SK-N-DZ (cell line): ENCODE results near the gene MPV17L2.
"Not testable (repeated sequence)": the region's sequence is repeated elsewhere in the genome, so short reads cannot be mapped to it uniquely, and the experiment has no call there.

Experiments used
- DNase-seq: peaks from one replicate; pipeline ENCODE4 v3.0.0-alpha.2; 2015; ENCODE audit warnings: low spot score

The MPV17L2 gene

DNA sequence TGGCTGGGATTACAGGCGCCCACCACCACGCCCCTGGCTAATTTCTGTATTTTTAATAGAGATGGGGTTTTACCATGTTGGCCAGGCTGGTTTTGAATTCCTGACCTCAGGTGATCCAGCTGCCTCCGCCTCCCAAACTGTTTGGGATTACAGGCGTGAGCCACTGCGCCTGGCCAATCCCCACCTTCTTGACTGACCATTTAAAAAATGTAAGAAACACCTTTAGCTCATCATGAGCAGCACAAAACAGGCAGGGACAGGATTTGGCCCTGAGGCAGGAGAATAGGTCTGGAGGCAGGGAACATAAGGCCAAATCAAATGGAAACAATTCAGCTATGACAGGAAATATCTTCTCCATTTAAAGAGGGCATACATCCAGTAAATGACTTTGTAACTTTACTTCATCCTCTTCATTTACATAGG, 1.4 kb upstream of the MPV17L2 start:
- no peak for DNase-seq

DNA sequence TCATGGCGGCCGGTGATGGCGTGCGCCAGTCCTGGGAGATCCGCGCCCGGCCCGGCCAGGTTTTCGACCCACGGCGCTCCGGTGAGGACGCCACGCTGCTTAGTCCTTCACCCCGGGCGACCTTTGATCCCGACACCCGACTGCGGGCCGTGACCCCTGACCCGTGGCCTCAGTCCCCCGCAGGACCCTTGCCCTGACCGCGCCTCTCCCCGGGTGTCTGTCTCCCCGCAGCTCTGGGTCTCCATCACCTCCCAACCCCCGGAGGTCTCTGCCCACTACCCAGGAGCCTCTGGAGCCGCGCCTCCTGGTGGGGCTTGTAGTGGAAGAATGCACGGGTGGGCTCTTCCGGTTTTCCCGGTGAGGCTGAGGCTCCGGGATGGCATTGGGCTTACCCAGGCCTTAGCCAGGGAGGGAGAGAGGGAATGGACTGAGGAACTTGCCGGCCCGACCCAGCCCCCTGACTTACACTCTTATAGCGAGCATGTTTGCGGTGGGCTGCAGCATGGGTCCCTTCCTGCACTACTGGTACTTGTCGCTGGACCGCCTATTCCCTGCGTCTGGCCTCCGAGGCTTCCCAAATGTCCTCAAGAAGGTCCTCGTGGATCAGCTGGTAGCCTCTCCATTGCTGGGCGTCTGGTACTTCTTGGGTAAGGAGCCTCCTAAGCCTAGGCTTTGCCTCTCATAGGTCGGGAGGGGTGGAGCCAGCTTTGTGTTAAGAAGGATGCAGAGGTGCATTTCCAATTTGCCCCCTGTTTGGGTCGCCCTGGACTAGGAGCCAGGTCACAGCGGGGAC, 566 bp downstream of the MPV17L2 start:
- DNase-seq = no peak

DNA sequence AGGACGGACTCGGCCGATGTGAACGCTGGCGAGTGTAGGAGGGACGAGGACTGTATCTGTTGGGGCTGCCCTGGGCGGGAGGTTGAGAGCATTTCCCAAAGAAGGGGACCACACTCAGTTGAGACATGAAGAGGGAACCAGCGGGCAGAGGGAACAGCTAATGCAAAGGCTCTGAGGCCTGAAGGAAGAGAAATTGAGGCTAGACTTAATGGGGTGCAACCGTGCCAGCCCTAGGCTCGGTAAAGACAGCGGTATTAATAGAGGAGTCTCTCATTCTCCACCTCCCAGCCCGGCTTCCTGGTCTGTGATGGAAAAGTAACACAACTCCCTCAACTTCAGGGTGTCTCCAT, 1.1 kb downstream of the MPV17L2 start:
- DNase-seq = no peak

DNA sequence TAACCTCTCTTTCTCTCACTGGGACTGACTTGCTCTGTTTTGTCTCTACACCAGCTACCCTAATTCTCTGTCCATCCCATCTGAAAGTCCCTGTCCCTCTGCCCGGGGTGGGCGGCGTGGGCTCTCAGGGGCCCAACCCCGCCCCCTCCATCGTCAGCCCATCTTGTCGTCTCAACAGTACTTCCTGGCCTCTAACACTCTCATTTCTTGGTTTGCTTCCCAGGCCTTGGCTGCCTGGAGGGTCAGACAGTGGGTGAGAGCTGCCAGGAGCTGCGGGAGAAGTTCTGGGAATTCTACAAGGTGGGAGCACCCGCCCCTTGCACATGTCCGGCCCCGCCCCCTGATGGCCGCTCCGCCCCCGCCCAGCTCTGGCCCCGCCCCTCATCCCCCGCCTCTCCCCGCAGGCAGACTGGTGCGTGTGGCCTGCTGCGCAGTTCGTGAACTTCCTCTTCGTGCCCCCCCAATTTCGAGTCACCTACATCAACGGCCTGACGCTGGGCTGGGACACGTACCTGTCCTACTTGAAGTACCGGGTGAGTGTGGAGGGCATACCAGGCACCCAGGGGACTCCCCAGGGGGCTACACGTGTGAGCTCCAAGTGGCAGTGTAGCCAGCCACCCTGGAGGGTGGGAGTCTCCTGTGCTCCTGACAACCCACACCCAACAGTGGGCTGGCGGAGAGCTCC, 1.7 kb downstream of the MPV17L2 start:
- no peak for DNase-seq

DNA sequence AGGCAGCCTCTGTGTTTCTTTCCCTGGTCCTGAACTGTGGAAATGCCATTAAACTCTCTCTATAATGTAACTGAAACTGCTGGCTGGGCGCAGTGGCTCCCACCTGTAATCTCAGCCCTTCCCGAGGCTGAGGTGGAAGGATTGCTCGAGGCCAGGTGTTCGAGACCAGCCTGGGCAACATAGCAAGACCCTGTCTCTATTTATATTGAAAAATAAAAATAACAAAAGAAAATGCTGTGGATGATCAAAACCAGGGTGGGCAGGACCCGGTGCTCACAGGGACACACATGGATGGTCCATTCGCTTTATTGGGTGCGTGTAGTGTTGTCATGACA, 3.5 kb downstream of the MPV17L2 start:
- no peak for DNase-seq

DNA sequence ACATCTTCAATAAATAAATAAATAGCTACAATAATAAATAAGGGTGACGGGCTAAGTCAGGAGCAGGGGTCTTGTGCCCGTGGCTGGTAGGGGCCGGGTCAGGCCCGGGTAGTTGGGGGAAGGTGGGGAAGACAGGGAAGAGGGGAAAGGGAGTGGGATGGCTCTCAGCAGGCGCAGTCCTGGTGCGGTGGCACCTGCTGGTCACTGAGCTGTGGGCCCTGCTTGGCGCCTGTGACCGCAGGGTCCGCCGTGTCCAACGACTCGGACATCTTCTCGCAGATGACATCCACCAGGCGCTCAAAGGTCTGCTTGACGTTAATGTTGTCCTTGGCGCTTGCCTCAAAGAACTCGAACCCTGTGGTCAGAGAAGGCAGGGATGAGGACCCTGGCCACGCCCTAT, 4.3 kb downstream of the MPV17L2 start:
- DNase-seq = no peak

DNA sequence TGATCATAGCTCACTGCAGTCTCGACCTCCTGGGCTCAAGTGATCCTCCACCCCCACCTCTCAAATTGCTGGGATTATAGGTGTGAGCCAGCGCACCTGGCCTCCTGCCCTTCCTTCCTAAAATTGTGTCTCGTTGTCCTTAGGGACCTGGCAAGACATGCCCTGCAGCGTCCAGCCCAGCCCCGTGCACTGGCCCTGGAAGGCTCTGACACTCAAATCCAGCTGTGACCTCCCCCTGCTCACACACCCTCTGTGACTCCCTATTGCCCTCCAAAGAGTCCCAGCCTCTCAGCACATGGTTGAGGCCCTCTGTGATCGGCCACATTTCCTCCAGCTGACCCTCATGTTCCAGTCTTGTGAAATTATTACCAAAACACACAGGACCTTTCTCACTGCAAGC, 4.9 kb downstream of the MPV17L2 start:
- no peak for DNase-seq

DNA sequence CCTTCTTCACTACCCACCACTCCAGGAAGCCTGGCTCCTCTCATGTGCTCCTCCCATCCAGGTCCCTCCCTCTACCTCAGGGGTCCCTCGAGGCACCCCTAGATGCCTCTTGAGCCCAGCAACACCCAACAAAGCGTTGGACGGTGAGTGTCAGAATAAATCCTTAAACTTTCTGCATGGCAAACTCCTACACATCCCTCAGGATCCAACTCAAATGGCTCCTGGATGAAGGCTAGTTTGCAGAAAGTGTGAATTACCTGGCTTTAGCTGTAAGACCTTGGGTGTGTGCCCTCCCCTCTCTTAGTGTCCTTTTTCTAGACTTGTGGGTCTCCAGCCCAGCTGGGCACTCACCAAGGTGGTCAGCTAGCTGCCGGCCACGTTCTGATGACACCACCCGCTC, 5.4 kb downstream of the MPV17L2 start:
- DNase-seq = no peak

DNA sequence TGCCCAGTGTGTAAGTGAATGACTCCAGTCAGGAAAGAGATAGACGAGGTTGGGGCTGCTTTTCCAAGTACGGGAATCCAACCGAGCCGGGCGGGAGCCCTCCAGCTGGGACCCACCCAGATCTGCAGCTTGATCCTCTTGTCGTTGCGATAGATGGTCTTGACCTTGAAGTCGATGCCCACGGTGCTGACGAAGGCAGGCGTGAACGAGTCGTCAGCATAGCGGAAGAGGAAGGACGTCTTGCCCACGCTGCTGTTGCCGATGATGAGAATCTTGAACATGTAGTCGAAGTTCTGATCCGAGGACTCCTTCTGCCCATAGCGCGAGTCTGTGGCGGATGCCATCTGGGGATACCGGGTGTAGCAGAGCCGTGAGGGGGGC, 9.4 kb downstream of the MPV17L2 start:
- DNase-seq = no peak

DNA sequence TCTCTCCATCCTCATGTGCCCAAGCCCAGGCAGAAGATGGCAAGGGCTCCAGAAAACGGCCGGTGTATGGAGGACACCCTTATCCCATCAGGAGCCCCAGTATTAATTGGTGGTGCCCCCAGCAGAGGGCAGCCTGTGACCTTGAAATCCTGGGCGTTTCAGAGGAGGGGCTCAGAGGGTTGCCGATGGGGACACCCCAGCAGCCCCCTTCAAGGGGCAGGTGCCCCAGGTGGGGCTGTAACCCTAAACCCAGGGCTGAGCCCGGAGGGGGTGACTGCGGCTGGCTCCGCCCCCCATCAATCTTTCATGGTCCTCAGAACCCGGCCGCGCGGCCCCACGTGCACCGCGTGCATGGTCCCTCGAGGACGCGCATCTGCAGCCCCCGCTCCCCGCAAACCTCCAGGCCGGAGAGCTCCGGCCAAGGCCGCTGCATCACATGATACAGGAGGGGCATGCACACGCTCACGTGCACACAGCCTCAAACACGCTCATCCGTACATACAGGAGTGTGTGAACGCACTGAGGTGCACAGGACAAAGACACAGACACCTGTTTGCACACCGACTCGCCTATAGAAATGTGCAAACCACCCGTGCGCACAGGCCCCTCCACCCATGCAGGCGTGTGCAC, 9.9 kb downstream of the MPV17L2 start:
- peak; percentile 52 for DNase-seq

DNA sequence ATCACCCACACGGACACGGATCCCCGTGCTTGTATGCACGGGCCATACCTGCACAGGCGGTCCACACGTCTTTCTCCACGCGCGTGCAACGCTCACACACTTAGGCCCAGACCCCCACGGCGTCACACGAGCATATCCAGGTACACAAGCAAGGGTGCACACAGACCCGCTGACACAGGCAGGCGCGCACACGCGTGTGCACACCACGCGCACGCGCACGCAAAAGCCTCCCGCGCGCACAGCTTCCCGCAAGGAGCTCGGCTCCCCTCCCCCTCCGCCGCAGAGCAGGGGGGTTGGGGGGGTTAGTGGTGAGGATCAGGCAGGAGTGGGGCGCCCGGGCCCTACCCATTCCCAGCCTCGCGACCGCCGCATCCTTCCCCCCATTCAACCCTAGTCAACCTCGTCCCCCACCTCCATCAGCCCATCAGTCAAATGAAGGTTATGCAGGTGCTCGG, 10.4 kb downstream of the MPV17L2 start:
- no peak for DNase-seq

DNA sequence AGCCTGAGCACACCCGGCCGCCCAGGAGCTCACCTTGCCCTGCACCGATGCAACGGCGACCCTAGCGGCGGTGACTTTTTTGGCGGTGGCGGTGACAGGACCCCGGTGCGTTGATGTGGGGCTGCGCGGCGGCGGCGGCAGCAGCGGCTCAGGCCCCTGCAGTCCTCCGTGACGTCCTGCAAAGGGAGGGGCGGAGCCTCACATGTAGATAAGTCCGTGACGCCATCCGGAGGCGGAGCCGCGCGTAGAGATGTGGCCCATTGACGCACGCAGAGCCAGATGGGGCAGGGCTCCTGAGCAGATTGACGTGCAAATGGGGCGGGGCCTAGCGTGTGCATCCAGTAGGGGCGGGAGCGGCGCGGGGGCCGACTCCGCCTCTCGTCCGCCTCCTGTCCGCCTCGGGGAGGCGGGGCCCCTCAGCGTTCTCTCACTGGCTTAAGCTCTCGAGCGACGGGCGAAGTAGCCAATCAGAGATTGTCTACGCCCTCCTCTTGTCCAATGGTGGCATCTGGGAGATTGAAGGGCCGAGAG, 10.9 kb downstream of the MPV17L2 start, which contains the start of gene RAB3A:
Gene RAB3A, minus strand, starts transcription at position 180 of the 531 bp plus-strand sequence. CDS start 1,302 bp downstream, outside the sequence.
- DNase-seq = peak; percentile 100

DNA sequence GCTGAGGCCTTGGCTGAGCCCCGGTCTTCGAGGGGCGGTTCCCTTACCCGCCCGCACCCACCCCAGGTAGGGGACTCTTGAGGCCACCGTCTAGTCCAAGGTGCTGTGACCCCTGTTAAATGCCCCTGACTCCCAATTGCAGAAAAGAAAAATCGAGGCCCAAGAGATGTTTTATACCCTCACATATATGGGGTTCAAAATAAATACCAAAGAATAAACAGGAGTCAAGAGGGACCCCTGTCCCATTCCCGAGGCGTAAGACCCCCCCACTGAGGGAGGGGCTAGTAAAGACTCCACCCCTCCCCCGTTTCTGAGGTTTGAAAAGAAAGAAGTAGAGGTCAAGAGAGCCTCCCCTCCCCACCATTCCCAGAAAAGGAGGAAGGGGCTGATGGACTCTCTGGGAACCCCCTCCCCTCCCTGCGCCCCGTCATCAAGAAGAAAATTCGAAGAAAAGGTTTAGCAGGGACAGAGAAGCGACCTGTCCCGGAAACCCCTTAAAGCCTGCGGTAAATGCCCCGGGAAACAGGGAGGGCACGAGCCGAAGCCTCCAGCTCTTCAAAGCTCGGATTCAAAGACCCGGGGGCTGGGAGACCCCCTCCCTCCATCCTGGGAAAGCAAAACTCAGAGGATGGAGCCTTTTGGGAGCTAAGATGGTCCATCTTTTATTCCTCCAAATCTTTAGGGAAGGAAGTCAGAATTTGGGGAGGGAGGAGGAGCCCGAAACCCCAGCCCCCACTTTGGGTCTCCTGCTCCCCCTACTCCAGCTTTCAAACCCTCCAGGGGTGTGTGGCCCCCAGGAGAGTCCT, 11.6 kb downstream of the MPV17L2 start:
- DNase-seq = no peak

DNA sequence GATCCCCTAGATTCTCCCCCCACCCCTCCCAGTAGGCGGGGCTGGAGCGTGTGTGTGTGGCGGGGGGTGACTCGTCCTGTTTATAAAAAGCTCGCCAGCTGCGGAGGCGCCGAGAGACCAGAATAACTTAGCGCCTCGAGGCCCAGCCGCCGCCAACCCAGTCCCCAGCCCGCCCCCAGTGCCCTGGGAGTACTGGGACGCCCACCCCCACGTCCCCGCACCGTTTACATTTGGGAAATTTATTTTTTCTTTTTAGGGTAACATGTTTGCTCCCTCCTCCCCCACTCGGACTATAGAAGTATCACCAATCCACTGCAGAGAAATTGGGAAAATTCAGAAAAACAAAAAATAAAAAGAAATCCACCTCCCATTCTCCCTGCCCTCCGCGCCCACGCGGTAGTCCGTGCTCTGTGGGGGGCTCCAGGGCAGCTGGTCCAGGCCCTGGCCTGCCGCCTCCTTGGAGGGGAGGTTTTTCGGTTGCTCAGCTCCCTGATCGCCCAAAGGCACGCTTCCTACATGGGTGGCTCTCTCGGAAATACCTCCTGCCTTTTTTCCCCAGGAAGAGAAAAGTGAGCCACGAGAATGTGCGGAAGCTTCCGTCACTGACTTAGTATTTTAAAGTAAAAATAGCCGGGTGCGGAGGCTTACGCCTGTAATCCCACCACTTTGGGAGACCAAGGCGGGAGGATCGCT, 12.3 kb downstream of the MPV17L2 start:
- no peak for DNase-seq

DNA sequence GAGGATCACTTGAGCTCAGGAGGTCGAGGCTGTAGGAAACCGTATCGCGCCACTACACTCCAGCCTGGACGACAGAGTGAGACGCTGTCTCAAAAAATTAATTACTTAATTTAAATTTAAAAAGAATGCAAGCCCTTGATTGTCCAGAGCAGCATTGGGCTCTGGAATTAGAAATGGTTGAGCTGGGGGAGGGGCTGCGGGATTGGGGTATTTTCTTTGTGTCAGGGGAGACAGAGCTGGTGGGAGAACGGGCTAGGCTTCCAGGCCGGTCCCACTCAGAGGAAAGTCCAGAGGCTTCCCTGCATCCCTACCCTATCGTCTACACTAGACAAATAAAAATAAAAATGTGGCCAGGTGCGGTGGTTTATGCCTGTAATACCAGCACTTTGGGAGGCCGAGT, 13.0 kb downstream of the MPV17L2 start:
- DNase-seq = no peak

DNA sequence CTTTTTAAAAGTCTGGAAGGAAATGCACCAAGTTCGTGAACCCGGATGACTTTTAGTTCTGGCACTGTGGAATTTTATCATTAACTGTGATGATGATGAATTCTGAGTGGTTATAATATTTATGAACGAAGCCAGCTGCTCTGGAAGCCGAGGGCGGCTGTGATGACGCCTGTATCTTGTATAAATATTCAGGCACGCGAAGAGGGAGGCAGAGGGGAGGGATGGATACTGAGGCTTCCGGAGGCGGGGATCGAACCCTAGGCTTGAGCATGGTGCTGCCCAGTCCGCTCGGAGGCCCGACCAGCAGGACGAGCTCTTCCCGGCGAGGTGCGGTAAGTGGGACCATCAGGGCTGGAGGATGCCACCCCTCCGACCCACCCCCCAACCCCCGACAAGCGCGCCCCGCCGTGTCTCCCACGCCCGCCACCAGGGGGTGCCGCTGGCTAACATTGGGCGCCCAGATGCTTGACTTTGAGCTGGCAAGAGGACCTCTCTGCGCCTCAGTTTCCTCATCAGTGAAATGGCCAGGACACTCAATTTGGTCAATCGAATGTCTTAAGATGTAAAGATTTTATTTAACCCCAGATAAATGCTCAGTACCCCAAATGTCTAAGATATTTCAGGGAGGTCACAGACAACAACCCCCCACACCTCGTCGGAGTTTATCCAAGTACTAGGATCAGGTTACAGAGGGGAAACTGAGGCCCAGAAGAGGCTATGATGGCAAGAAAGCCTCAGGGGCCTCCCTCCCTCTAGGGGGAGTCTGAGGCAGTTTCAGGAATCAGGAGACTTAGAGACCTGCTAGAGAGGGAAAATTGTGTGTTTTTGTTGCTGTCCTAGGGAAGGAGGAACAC, 15.3 kb downstream of the MPV17L2 start:
- no peak for DNase-seq

DNA sequence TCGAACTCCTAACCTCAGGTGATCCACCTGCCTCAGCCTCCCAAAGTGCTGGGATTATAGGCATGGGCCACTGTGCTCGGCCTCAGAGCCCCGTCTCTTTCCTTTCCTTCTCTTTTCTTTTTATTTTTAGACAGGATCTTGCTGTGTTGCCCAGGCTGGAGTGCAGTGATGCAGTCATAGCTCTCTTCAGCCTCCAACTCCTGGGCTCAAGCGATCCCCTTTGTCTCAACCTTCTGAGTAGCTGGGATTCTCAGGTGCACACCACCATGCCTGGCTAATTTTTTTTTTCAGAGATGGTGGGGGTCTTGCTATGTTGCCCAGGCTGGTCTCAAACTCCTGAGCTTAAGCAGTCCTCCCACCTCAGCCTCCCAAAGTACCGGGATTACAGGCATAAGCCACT, 16.9 kb downstream of the MPV17L2 start:
- DNase-seq = not testable (repeated sequence)

DNA sequence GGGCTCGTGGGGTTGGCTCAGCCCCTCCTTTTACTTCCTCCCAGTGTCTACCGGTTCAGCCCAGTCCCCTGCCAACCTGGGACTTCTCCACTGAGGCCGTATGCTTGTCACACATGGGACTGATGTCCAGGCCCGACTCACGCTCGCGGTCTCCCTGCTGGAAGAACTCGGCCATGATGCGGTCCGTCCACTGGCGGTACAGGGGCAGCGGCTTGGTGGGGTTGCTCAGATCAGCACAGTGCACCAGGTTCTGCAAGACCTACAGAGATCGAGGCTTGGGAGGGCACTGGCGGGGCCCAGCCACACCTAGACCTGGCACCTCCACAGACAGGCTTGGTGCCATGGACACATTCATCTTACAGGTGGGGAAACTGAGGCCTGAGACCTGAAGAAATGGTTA, 18.7 kb downstream of the MPV17L2 start:
- DNase-seq = no peak

DNA sequence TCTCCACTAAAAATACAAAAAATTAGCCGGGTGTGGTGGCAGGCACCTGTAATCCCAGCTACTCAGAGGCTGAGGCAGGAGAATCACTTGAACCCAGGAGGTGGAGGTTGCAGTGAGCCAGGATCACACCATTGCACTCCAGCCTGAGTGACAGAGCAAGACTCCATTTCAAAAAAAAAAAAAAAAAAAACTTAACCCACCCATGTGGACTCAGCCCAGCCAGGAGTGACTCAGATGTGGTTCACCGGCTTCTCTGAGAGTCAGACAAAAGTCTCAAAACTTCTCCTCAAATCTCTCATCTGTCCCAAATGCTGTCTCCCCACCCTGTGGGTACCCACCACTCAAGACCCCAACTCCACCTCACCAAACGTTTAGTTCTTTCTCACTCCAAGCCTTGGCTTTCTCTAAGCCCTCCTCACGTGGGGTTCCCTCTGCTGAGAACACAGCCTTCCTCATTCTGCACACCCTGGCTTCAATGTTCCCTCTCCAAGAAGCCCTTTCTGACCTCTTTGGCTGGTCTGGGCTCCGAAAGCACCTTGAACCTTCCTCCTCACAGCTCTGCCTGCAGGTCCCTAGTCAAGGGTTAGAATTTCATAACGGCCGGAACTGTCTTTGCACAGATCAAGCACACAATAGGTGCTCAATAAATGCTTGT, 21.9 kb downstream of the MPV17L2 start:
- DNase-seq = no peak

DNA sequence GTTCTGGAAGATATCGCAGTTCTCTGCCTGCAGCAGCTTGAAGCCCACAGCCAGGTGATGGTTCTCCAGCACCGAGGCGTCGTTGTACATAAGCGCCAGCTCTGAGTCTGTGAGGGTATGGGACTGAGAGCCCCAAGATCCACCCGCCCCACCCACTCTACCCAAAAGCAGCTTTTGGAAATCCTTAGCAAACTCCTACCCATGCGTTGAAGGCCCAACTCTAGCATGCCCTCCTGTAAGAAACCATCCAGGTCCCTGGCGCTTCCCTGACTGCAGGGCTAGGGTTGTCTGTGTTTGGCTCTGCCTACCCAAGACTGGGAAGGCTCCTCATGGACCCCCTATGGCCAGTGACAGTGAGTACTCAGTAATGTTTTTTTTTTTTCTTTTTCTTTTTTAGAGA, 23.8 kb downstream of the MPV17L2 start:
- DNase-seq = no peak
